GM21529 (cell line): ENCODE measurements around the gene KRT80.
"Not testable (repeated sequence)": the region's sequence is repeated elsewhere in the genome, so short reads cannot be mapped to it uniquely, and the experiment has no call there.

Experiments used
- ATAC-seq: cut with Tn5 transposase; IDR thresholded peaks from one replicate; pipeline ENCODE4 v1.9.1; 2021; ENCODE audit not compliant: unreplicated experiment

Gene KRT80

GRCh38 chr12:52191841-52192791 is at the start of gene KRT80:
KRT80 (minus strand) TSS chr12:52192014; CDS start chr12:52191902, 112 bp downstream.
- ATAC-seq, result no peak

DNA sequence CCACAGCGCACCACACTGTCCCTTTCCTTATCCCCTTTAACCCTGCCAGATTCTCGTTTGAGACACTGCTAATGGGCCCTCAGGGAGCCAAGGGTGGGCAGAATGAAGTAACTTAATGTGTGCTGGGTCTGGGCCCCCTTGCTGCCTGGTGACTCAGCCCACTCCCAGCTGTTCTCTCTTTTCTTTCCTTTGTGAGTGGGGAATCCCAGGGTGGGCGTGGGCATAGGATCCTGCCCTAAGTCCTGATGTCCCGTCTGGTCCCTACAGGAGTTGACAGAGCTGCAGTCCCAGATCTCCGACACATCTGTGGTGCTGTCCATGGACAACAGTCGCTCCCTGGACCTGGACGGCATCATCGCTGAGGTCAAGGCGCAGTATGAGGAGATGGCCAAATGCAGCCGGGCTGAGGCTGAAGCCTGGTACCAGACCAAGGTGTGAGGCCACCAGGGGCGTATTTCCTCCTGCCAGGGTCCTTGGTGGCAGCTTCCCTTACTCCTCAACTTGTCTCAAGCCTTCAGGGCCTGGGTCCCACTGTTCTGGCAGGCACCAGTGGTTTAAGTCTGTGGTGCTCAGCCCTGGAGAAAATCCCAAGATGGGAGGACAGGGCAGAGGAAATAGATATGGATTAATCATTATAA is 49.5 kb upstream of the KRT80 start:
- no peak for ATAC-seq

DNA sequence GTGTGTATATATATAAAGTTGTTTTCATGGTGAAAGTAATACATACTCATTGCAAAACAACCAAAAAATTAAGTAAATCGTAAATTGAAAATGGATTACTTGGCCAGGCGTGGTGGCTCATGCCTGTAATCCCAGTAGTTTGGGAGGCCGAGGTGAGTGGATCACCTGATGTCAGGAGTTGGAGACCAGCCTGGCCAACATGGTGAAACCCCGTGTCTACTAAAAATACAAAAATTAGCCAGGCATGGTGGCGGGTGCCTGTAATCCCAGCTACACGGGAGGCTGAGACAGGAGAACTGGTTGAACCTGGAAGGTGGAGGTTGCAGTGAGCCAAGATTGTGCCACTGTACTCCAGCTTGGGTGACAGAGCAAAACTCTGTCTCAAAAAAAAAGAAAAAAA is 48.4 kb upstream of the KRT80 start:
- not testable (repeated sequence) for ATAC-seq

- ATAC-seq, result no peak
Observed at GRCh38 chr12:52239767-52240166, 48.0 kb upstream of the KRT80 start.

DNA sequence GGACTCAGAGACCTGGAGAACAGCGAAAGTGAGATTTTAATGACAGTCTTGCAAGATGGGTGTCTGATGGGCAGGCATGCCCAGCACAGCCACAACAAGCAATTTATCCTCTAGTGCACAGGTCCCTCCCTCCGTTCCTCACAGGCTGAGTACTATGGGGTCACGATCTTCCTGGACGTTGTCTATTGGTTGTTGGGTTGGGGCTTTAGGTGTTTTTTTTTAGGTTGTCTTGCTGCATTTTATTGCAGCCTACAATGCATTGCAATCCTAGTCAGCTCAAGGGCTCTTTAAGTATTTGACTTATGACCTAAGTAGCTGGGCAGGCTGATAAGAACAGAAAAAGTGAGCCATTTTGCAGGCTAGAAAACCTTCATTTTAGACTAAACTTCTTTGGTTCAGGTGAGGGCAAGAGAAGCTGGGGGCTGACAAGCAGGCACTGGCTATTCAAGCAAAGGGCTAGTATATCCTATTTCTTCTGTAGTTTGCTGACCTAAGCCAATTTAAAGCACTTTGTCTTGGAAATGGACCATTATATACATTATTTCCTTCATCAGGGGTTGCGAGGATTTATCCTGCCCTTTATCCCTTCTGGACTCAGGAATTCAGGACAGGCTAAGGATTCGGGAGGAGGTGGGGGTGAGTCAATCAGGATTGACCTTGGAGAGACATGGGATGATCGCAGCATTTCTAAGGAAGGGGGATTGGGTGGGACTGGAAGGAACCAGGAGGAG is 47.3 kb upstream of the KRT80 start:
- no peak for ATAC-seq

- no peak for ATAC-seq
Observed at GRCh38 chr12:52238207-52238840, 46.5 kb upstream of the KRT80 start.

GRCh38 chr12:52236386-52237050 is 44.7 kb upstream of the KRT80 start:
- ATAC-seq, result no peak

DNA sequence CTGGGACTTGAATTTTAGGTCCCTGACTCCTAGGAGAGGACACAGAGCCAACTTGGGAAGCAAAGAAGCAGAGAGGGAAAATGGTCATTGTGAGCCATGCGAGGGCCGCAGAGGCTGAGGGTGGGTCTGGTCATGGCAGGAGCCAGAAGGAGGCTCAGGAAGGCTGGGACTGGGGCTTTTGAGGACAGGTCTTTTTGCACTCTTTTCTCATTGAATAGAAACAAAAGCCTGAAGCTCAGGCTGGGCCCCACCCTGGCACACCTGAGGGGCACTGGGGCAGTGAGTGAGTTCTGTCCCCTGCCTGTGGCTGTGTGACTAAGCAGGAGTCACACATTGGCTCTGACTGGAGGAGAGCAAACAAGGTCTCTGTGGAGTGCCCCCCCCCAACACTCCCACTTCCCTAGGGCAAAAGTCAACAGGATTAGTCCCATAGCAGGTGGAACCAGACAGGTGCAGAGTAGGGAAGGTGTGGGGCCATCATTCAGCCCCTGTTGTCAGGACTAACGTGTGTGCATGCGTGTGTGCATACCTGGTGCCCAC is 44.1 kb upstream of the KRT80 start:
- ATAC-seq, result no peak

DNA sequence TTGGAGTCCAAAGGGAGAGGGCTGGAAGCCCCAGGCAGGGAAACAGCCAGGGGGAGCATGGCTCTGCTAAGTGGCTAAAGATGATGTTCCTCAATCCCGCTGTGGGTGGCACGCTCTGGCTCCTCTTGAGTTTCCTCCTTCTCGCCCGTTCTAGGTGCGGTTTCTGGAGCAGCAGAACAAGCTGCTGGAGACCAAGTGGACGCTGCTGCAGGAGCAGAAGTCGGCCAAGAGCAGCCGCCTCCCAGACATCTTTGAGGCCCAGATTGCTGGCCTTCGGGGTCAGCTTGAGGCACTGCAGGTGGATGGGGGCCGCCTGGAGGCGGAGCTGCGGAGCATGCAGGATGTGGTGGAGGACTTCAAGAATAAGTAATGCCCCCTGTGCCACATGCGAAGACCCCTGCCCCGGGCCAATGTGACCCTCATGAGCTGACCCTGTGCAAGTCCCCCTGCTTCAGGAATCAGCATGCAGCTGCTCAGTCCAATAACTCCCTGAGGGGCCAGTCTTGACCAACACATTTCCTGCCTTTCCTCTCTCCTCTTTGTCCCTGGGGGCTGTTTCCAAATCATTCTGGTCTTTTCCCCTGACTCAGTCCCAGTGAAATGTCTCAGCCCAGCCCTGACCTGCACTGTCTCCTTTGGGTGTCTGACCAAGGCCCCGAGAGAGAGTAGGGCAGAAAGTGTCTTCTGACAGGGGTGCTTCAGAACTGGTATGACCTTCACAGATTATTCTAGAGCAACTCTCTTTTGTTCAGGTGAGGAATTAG is 43.4 kb upstream of the KRT80 start:
- ATAC-seq, result no peak

DNA sequence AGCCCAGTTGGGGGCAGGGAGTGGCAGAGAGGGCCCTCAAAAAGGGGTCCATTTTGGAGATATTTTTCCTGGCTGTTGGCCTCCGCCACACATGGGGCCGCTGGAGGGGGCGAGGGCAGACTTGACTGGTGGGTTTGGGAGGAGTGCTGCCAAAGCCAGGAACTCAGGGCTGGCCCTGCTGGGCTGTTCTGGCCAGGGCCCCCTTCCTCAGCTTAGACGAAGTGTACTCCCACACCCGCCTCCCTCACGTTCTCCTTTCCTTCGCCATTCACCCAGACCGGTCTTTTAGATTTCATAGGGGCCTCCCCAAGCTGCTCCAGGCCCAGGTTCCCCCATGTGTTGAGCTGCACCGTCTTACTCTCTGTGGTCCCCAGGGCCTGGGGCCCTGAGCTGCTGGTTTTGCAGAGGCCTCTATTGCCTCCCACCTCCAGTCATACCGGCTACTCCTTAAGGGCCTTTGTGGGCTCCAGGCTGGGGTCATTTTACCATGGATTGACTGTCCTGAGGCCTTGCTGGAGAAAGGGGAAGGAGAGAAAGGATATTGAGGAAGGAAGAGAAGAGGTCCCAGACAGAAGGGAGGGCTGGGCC is 42.5 kb upstream of the KRT80 start:
- no peak for ATAC-seq

DNA sequence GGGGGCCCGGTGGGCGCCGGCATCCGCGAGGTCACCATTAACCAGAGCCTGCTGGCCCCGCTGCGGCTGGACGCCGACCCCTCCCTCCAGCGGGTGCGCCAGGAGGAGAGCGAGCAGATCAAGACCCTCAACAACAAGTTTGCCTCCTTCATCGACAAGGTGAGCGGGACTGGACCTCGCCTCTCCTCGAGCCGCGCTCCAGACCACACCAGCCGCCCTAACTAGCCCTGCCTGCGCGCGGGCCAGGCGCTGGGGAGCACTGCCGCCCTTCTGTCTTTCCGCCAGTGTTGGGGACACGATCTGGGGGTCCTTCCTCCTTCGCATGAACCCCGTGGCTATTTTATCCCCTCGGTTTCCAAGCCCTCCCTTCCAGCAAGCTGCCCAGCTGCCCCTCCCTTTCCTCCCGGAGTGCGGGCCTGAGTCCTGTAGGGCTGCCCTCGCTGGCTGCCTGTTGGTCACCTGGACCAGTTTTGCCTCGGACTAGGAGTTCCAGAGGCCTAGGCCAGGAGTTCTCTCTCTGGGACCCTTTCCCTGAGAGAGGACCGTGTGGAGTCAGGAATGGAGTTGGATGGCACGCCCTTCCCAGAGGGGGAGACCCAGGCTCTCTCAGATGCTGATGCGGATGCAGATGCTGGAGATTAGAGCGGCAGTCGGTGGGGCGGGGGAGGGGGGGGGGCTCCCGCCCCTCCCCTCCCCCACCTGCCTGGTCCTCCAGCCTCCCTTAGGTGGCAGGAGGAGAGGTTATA is 41.8 kb upstream of the KRT80 start:
- no peak for ATAC-seq

DNA sequence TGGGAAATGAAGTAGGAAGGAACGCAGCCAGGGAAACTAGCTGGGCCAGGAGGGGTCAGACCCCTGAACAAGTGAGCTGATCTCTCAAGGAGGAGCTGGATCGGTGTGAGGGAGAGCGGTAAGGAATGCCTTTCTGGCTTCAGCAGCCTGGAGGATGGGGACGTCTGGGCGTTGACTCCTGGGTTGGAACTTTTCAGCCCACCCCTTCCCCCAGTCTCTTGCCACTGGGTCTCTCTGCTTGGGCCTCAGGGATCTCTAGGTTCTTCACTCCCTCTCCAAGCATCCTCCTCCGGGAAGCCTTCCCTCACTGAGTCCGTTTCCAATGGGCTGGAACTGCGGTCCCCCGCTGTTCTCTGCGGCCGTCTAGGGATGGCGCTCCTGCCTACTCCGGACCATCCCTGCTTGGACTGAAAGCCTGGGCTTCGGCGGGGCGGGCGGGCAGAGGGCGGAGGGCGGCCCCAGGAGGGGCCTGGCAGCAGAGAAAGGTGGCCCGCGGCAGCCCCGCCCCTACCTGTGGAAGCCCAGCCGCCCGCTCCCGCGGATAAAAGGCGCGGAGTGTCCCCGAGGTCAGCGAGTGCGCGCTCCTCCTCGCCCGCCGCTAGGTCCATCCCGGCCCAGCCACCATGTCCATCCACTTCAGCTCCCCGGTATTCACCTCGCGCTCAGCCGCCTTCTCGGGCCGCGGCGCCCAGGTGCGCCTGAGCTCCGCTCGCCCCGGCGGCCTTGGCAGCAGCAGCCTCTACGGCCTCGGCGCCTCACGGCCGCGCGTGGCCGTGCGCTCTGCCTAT is 41.1 kb upstream of the KRT80 start, which contains the start of gene KRT7:
TSS of gene KRT7 (plus strand) at position 570 of the 788 bp plus-strand sequence. CDS start at position 624, 54 bp downstream.
- ATAC-seq, result no peak

DNA sequence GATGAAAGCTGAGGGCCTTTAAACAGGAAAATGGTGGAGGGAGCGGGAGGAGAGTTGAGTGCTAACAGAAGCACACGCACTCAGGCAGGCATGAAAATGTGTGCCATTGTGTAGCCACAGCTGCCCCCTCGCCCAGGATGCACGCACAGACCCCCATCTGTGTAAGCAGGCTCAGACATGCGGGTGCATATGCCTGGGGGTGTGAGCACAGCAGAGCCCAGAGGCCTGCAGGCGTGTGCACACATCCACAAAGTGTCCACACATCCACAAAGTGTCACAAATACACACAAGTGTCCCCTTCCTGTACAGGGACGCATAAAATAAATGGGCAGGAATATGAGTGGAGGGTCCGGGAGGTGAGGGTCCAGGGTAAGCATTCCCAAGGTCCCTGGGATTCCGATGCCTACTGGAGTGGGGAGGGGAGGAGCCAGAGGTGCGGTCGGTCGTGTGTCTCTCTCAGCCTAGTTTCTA is 40.4 kb upstream of the KRT80 start:
- no peak for ATAC-seq

- ATAC-seq, result no peak
Observed at GRCh38 chr12:52231305-52232202, 39.7 kb upstream of the KRT80 start.

DNA sequence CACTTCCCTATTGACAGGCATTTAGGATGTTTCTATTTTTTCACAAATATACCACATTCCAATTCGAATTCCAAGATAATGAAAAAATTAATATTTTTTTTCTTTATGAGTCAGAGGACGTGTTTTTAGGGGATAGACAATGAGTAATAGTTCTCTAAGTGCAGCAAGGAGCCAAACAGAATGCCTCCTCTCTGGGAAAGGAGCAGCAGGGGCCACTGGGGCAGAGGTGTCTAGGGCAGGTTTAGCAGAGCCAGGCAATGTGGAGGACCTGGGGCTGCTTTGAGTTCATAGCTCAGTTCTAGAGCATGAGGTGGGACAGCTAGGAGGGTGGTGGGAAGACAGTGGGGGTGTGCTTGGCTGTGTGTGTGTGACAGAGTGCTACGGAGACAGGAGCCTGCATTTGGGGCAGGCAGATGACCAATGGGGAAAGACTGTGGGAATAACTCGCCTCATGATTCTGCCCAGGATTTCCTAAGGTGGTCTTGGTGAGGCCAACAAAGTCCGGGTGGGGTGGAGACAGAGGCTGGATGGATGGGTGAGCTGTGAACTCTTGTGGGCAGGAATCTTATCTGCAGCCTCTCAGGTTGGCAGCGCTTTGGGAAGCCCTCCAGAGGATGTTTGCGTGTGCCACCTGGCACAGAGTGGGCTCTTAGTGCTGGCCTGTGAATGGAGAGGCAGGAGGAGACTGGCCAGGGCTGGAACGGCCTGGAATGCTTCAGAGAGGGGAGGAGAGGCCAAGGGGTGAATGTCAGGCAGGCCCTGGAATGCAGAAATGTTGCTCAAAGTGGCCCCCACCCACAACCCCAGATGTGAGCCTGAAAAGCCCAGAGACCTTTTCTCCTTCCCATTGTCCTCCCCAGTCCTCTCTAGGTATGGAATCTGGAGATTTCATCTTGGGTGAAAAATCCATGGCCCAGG is 38.8 kb upstream of the KRT80 start:
- no peak for ATAC-seq
